CD4-positive, CD25-positive, alpha-beta regulatory T cell (primary cell): ENCODE measurements around the gene NIPAL3. TPM values are rescaled to one million over a fixed set of nuclear protein-coding genes. Genes with fewer than 3 reads are reported as not detected.

Experiments used
- ATAC-seq, 2 donors: fragments of 150-1000 bp; cut with Tn5 transposase; one replicate each; pipeline ENCODE4 v1.10.0; 2021; ENCODE audit warnings: low read depth in 2 of 2, moderate number of reproducible peaks in 2 of 2, moderate library complexity in 1 of 2
- DNase-seq, 3 donors: peaks; one replicate each; pipeline versions ENCODE4 v3.0.0 to v3.0.0-alpha.2; 2012 to 2022; ENCODE audit warnings: mixed read lengths in 1 of 3
- H3K27ac ChIP-seq: one replicate; pipeline ENCODE4 v1.7.0; 2013; ENCODE audit warnings: mild to moderate bottlenecking, low read length; ENCODE audit not compliant: insufficient read depth, poor library complexity, severe bottlenecking
- H3K27me3 ChIP-seq: one replicate; pipeline ENCODE4 v1.7.0; 2013; ENCODE audit warnings: low read length; ENCODE audit not compliant: control insufficient read depth, insufficient read depth
- H3K36me3 ChIP-seq: one replicate; pipeline ENCODE4 v1.7.0; 2013; ENCODE audit warnings: mild to moderate bottlenecking, low read length, moderate library complexity; ENCODE audit not compliant: control insufficient read depth, insufficient read depth
- H3K4me1 ChIP-seq: 2 replicates; pipeline ENCODE4 v1.7.0; 2013; ENCODE audit warnings: mild to moderate bottlenecking, low read length; ENCODE audit not compliant: insufficient read depth, control insufficient read depth, poor library complexity, severe bottlenecking
- H3K4me3 ChIP-seq: one replicate; pipeline ENCODE4 v1.7.0; 2013; ENCODE audit warnings: low read depth, mild to moderate bottlenecking, low read length, moderate library complexity
- H3K9me3 ChIP-seq, 2 experiments: 1 replicate in 1 of 2; 2 replicates in 1 of 2; pipeline ENCODE4 v1.7.0; 2013; ENCODE audit warnings: low read length in 2 of 2, mild to moderate bottlenecking in 1 of 2, moderate library complexity in 1 of 2; ENCODE audit not compliant: control insufficient read depth in 2 of 2
- H3K27ac Mint-ChIP-seq, 3 donors: one replicate each; pipeline ENCODE4 v1.8.0; 2020 to 2022; ENCODE audit warnings: mild to moderate bottlenecking in 3 of 3, mixed read lengths in 3 of 3, moderate library complexity in 2 of 3
- H3K27me3 Mint-ChIP-seq: one replicate; pipeline ENCODE4 v1.8.0; 2022; ENCODE audit warnings: mild to moderate bottlenecking, mixed read lengths
- H3K36me3 Mint-ChIP-seq: one replicate; pipeline ENCODE4 v1.8.0; 2020; ENCODE audit warnings: mixed read lengths
- H3K4me1 Mint-ChIP-seq, 4 donors: one replicate each; pipeline ENCODE4 v1.8.0; 2020 to 2022; ENCODE audit warnings: mixed read lengths in 4 of 4, mild to moderate bottlenecking in 1 of 4
- H3K4me3 Mint-ChIP-seq, 4 donors: one replicate each; pipeline ENCODE4 v1.8.0; 2020 to 2022; ENCODE audit warnings: mild to moderate bottlenecking in 4 of 4, mixed read lengths in 4 of 4, moderate library complexity in 3 of 4
- H3K9me3 Mint-ChIP-seq, 7 donors: one replicate each; pipeline ENCODE4 v1.8.0; 2020 to 2022; ENCODE audit warnings: mixed read lengths in 7 of 7, mild to moderate bottlenecking in 3 of 7, moderate library complexity in 2 of 7
- polyA plus RNA-seq, 4 donors: library from polyadenylated mRNA; unstranded; fragments of 300-500 nt; fragmentation: Illumina TruSeq; gene quantifications; one replicate each; pipeline ENCODE4 v1.2.3, GENCODE V29; 2021
- total RNA-seq: library from RNA; stranded (reverse); gene quantifications from one replicate; pipeline ENCODE4 v1.2.3, GENCODE V29; 2022

Gene NIPAL3
- total and polyA plus RNA-seq, 5 donors from 2014 or later, result 57.0 to 70.2 (median 63.0) TPM

GRCh38 chr1:24386241-24386640 lies 29.4 kb upstream of the NIPAL3 start:
- H3K27ac Mint-ChIP-seq, result peak overlapping the region in 1 of 3 donors; percentile 3
- H3K27me3 ChIP-seq, result no peaks in the 10 kb centered on the region
- peaks cover 22% of the 10 kb centered on the region for H3K4me1 ChIP-seq
- H3K36me3 Mint-ChIP-seq, result peaks cover 3% of the 10 kb centered on the region
- DNase-seq (no peak), ATAC-seq (no peak)
- H3K9me3 Mint-ChIP-seq, result no peaks in the 10 kb centered on the region
- H3K4me3 ChIP-seq, result no peak overlapping the region
- no peak overlapping the region for H3K27ac ChIP-seq
- H3K36me3 ChIP-seq, result no peaks in the 10 kb centered on the region
- H3K9me3 ChIP-seq, result no peaks in the 10 kb centered on the region
- no peak overlapping the region for H3K4me3 Mint-ChIP-seq
- H3K27me3 Mint-ChIP-seq, result no peaks in the 10 kb centered on the region
- H3K4me1 Mint-ChIP-seq, result peaks cover 12 to 35% (median 20%) of the 10 kb centered on the region in 4 donors

GRCh38 chr1:24386931-24387330 lies 28.7 kb upstream of the NIPAL3 start:
- peaks cover 3% of the 10 kb centered on the region for H3K36me3 Mint-ChIP-seq
- no peak overlapping the region for H3K4me3 Mint-ChIP-seq
- no peak for ATAC-seq
- H3K4me1 ChIP-seq, result peaks cover 29% of the 10 kb centered on the region
- H3K4me1 Mint-ChIP-seq, result peaks cover 18 to 42% (median 27%) of the 10 kb centered on the region in 4 donors
- no peak overlapping the region for H3K27ac Mint-ChIP-seq
- H3K4me3 ChIP-seq, result no peak overlapping the region
- H3K27me3 ChIP-seq, result no peaks in the 10 kb centered on the region
- no peak for DNase-seq
- H3K9me3 ChIP-seq, result no peaks in the 10 kb centered on the region
- H3K9me3 Mint-ChIP-seq, result no peaks in the 10 kb centered on the region
- no peaks in the 10 kb centered on the region for H3K27me3 Mint-ChIP-seq
- H3K27ac ChIP-seq, result no peak overlapping the region
- no peaks in the 10 kb centered on the region for H3K36me3 ChIP-seq

- no peak overlapping the region for H3K27ac Mint-ChIP-seq
- H3K36me3 ChIP-seq, result no peaks in the 10 kb centered on the region
- peaks cover 36% of the 10 kb centered on the region for H3K4me1 ChIP-seq
- H3K27me3 Mint-ChIP-seq, result no peaks in the 10 kb centered on the region
- ATAC-seq (no peak), DNase-seq (no peak)
- no peak overlapping the region for H3K27ac ChIP-seq
- no peaks in the 10 kb centered on the region for H3K27me3 ChIP-seq
- H3K4me1 Mint-ChIP-seq, result peaks cover 25 to 50% (median 33%) of the 10 kb centered on the region in 4 donors
- H3K4me3 ChIP-seq, result no peak overlapping the region
- no peaks in the 10 kb centered on the region for H3K9me3 Mint-ChIP-seq
- peaks cover 3% of the 10 kb centered on the region for H3K36me3 Mint-ChIP-seq
- H3K9me3 ChIP-seq, result no peaks in the 10 kb centered on the region
- H3K4me3 Mint-ChIP-seq, result no peak overlapping the region
Observed at GRCh38 chr1:24387636-24388175, 27.9 kb upstream of the NIPAL3 start.

- no peak overlapping the region for H3K27ac Mint-ChIP-seq
- peaks cover 3% of the 10 kb centered on the region for H3K36me3 Mint-ChIP-seq
- Histone ChIP-seq H3K4me1 (peaks cover 43% of the 10 kb centered on the region), H3K9me3 (no peaks in the 10 kb centered on the region), H3K36me3 (no peaks in the 10 kb centered on the region), H3K27me3 (no peaks in the 10 kb centered on the region), H3K4me3 (no peak overlapping the region), H3K27ac (no peak overlapping the region)
- DNase-seq, result no peak
- no peaks in the 10 kb centered on the region for H3K9me3 Mint-ChIP-seq
- peaks cover 28 to 50% (median 38%) of the 10 kb centered on the region in 4 donors for H3K4me1 Mint-ChIP-seq
- H3K27me3 Mint-ChIP-seq, result no peaks in the 10 kb centered on the region
- ATAC-seq, result no peak
- no peak overlapping the region for H3K4me3 Mint-ChIP-seq
Observed at GRCh38 chr1:24388331-24388885, 27.2 kb upstream of the NIPAL3 start.

- Histone ChIP-seq H3K27me3 (no peaks in the 10 kb centered on the region), H3K36me3 (no peaks in the 10 kb centered on the region), H3K9me3 (no peaks in the 10 kb centered on the region), H3K4me3 (no peak overlapping the region), H3K4me1 (peaks cover 47% of the 10 kb centered on the region), H3K27ac (no peak overlapping the region)
- DNase-seq, result no peak
- H3K27ac Mint-ChIP-seq, result no peak overlapping the region
- peaks cover 3% of the 10 kb centered on the region for H3K36me3 Mint-ChIP-seq
- no peak overlapping the region for H3K4me3 Mint-ChIP-seq
- no peak for ATAC-seq
- no peaks in the 10 kb centered on the region for H3K9me3 Mint-ChIP-seq
- H3K4me1 Mint-ChIP-seq, result peaks cover 28 to 50% (median 38%) of the 10 kb centered on the region in 4 donors
- no peaks in the 10 kb centered on the region for H3K27me3 Mint-ChIP-seq
Observed at GRCh38 chr1:24389231-24389678, 26.3 kb upstream of the NIPAL3 start.

GRCh38 chr1:24390924-24391782 lies 24.4 kb upstream of the NIPAL3 start:
- Histone ChIP-seq H3K27me3 (no peaks in the 10 kb centered on the region), H3K4me3 (peak overlapping the region; percentile 88), H3K27ac (peak overlapping the region; percentile 88), H3K9me3 (no peaks in the 10 kb centered on the region), H3K4me1 (peaks cover 29% of the 10 kb centered on the region), H3K36me3 (no peaks in the 10 kb centered on the region)
- H3K27me3 Mint-ChIP-seq, result no peaks in the 10 kb centered on the region
- DNase-seq (peak; percentile 59 to 86 (median 71)), ATAC-seq (peak; percentile 65 to 73)
- peaks cover 22 to 36% (median 29%) of the 10 kb centered on the region in 4 donors for H3K4me1 Mint-ChIP-seq
- peak overlapping the region; percentile 85 to 96 (median 88) for H3K4me3 Mint-ChIP-seq
- H3K9me3 Mint-ChIP-seq, result no peaks in the 10 kb centered on the region
- H3K27ac Mint-ChIP-seq, result peak overlapping the region; percentile 96 to 98 (median 98)
- peaks cover 3% of the 10 kb centered on the region for H3K36me3 Mint-ChIP-seq

- Histone ChIP-seq H3K27ac (peak overlapping the region; percentile 88), H3K36me3 (no peaks in the 10 kb centered on the region), H3K4me1 (peaks cover 29% of the 10 kb centered on the region), H3K4me3 (peak overlapping the region; percentile 88), H3K9me3 (no peaks in the 10 kb centered on the region), H3K27me3 (no peaks in the 10 kb centered on the region)
- H3K4me1 Mint-ChIP-seq, result peaks cover 22 to 34% (median 26%) of the 10 kb centered on the region in 4 donors
- H3K27ac Mint-ChIP-seq, result peak overlapping the region; percentile 96 to 98 (median 98)
- ATAC-seq (peak; percentile 73 to 75), DNase-seq (peak; percentile 38 to 80 (median 60))
- peaks cover 3% of the 10 kb centered on the region for H3K36me3 Mint-ChIP-seq
- H3K4me3 Mint-ChIP-seq, result peak overlapping the region; percentile 85 to 96 (median 88)
- H3K9me3 Mint-ChIP-seq, result no peaks in the 10 kb centered on the region
- no peaks in the 10 kb centered on the region for H3K27me3 Mint-ChIP-seq
Observed at GRCh38 chr1:24391882-24392603, 23.6 kb upstream of the NIPAL3 start.
